ENCODE measurements around the gene ABRACL.
"Not testable (repeated sequence)": the region's sequence is repeated elsewhere in the genome, so short reads cannot be mapped to it uniquely, and the experiment has no call there.

Gene ABRACL

GRCh38 chr6:138987643-138988468, 40.7 kb upstream of the ABRACL start, which contains the start of gene REPS1:
REPS1 (minus strand) TSS chr6:138988253; CDS start chr6:138987682, 571 bp downstream.
- TF ChIP-seq CTCF (IDR thresholded peaks at IDR 0.05; ENCODE audit: borderline replicate concordance, control extremely low read depth, extremely low read depth, insufficient read depth, missing control alignments): peak; percentile 87
- in situ Hi-C loops (cut with MboI; ENCODE audit: low sequenced_read_pairs, unreplicated experiment): no loop called here
- peak; percentile 97 for DNase-seq (ENCODE audit: low spot score)

GRCh38 chr6:138988469-138988834, 40.1 kb upstream of the ABRACL start:
- no peak for DNase-seq (ENCODE audit: low spot score)
- TF ChIP-seq CTCF (IDR thresholded peaks at IDR 0.05; ENCODE audit: borderline replicate concordance, control extremely low read depth, extremely low read depth, insufficient read depth, missing control alignments): no peak
- in situ Hi-C loops (cut with MboI; ENCODE audit: low sequenced_read_pairs, unreplicated experiment): no loop called here

GRCh38 chr6:138989098-138989983, 39.2 kb upstream of the ABRACL start:
- no peak for DNase-seq (ENCODE audit: low spot score)
- TF ChIP-seq CTCF (IDR thresholded peaks at IDR 0.05; ENCODE audit: borderline replicate concordance, control extremely low read depth, extremely low read depth, insufficient read depth, missing control alignments): no peak
- in situ Hi-C loops (cut with MboI; ENCODE audit: low sequenced_read_pairs, unreplicated experiment): no loop called here

GRCh38 chr6:138991206-138991605, 37.3 kb upstream of the ABRACL start:
- no peak for DNase-seq (ENCODE audit: low spot score)
- no peak for TF ChIP-seq CTCF (IDR thresholded peaks at IDR 0.05; ENCODE audit: borderline replicate concordance, control extremely low read depth, extremely low read depth, insufficient read depth, missing control alignments)
- in situ Hi-C loops (cut with MboI; ENCODE audit: low sequenced_read_pairs, unreplicated experiment): no loop called here

GRCh38 chr6:138992965-138993364, 35.6 kb upstream of the ABRACL start:
- in situ Hi-C loops (cut with MboI; ENCODE audit: low sequenced_read_pairs, unreplicated experiment); DNase-seq (ENCODE audit: low spot score): not testable (repeated sequence)

- DNase-seq (ENCODE audit: low spot score); in situ Hi-C loops (cut with MboI; ENCODE audit: low sequenced_read_pairs, unreplicated experiment): not testable (repeated sequence)
These were observed 35.1 kb upstream of the ABRACL start for GRCh38 chr6:138993410-138993809.

- in situ Hi-C loops (cut with MboI; ENCODE audit: low sequenced_read_pairs, unreplicated experiment): no loop called here
These were observed 32.0 kb upstream of the ABRACL start for GRCh38 chr6:138996524-138996923.

More at GRCh38 chr6:138996524-138996923, 32.0 kb upstream of the ABRACL start:
- DNase-seq (ENCODE audit: low spot score): no peak
- TF ChIP-seq CTCF (IDR thresholded peaks at IDR 0.05; ENCODE audit: borderline replicate concordance, control extremely low read depth, extremely low read depth, insufficient read depth, missing control alignments): no peak

All from GM13976 (cell line).